GM18507 (cell line): ENCODE measurements around the gene ZNF366.

Source experiments
- DNase-seq: peaks from one replicate; pipeline ENCODE4 v3.0.0; 2011; ENCODE audit warnings: low read depth; ENCODE audit not compliant: insufficient read length; ENCODE audit errors: extremely low spot score
- FAIRE-seq: peaks from 2 replicates; lab custom pipeline; 2011; peaks lifted over from hg19 to GRCh38; lab: Jason Lieb, UNC

Gene ZNF366

GRCh38 chr5:72452515-72453245 lies 54.5 kb downstream of the ZNF366 start:
- no peak for FAIRE-seq

GRCh38 chr5:72451741-72452505 lies 55.3 kb downstream of the ZNF366 start:
- FAIRE-seq (peak; percentile 84), DNase-seq (peak; percentile 52)

More at GRCh38 chr5:72452515-72453245, 54.5 kb downstream of the ZNF366 start:
- no peak for DNase-seq

- FAIRE-seq (no peak), DNase-seq (no peak)
Observed at GRCh38 chr5:72448368-72448767, 58.8 kb downstream of the ZNF366 start.

- FAIRE-seq, result no peak
- no peak for DNase-seq
Observed at GRCh38 chr5:72447751-72448150, 59.5 kb downstream of the ZNF366 start.

GRCh38 chr5:72445969-72446368 lies 61.2 kb downstream of the ZNF366 start:
- DNase-seq (no peak), FAIRE-seq (no peak)

GRCh38 chr5:72443883-72444282 lies 63.3 kb downstream of the ZNF366 start:
- no peak for FAIRE-seq
- DNase-seq, result no peak

GRCh38 chr5:72441862-72442540 lies 65.2 kb downstream of the ZNF366 start:
- FAIRE-seq (no peak), DNase-seq (no peak)

- FAIRE-seq (peak; percentile 70), DNase-seq (no peak)
Observed at GRCh38 chr5:72441094-72441723, 66.0 kb downstream of the ZNF366 start.

GRCh38 chr5:72440207-72440638 lies 67.0 kb downstream of the ZNF366 start:
- FAIRE-seq (peak; percentile 82), DNase-seq (no peak)

GRCh38 chr5:72439192-72439591 lies 68.0 kb downstream of the ZNF366 start:
- FAIRE-seq (no peak), DNase-seq (no peak)

- DNase-seq (no peak), FAIRE-seq (peak; percentile 31)
Observed at GRCh38 chr5:72438141-72438540, 69.1 kb downstream of the ZNF366 start.

- no peak for FAIRE-seq
Observed at GRCh38 chr5:72436796-72437471, 70.3 kb downstream of the ZNF366 start.

GRCh38 chr5:72434781-72435437 lies 72.3 kb downstream of the ZNF366 start:
- FAIRE-seq (no peak), DNase-seq (no peak)

More at GRCh38 chr5:72436796-72437471, 70.3 kb downstream of the ZNF366 start:
- DNase-seq, result no peak

GRCh38 chr5:72434056-72434780 lies 73.0 kb downstream of the ZNF366 start:
- DNase-seq (no peak), FAIRE-seq (no peak)

- FAIRE-seq (no peak), DNase-seq (no peak)
Observed at GRCh38 chr5:72433522-72433921, 73.7 kb downstream of the ZNF366 start.

GRCh38 chr5:72428669-72429068 lies 78.5 kb downstream of the ZNF366 start:
- DNase-seq (no peak), FAIRE-seq (no peak)

- peak; percentile 64 for FAIRE-seq
- DNase-seq, result no peak
Observed at GRCh38 chr5:72427488-72428437, 79.4 kb downstream of the ZNF366 start.
